ENCODE measurements around the gene ARID3A. TPM values are rescaled to one million over a fixed set of nuclear protein-coding genes. Genes with fewer than 3 reads are reported as not detected.
"Not testable (repeated sequence)": the region's sequence is repeated elsewhere in the genome, so short reads cannot be mapped to it uniquely, and the experiment has no call there.

ARID3A gene
- total and polyA plus RNA-seq, 2 of the 4 experiments (the other 2 are of a cell fraction): 16.0 to 23.1 TPM

DNA sequence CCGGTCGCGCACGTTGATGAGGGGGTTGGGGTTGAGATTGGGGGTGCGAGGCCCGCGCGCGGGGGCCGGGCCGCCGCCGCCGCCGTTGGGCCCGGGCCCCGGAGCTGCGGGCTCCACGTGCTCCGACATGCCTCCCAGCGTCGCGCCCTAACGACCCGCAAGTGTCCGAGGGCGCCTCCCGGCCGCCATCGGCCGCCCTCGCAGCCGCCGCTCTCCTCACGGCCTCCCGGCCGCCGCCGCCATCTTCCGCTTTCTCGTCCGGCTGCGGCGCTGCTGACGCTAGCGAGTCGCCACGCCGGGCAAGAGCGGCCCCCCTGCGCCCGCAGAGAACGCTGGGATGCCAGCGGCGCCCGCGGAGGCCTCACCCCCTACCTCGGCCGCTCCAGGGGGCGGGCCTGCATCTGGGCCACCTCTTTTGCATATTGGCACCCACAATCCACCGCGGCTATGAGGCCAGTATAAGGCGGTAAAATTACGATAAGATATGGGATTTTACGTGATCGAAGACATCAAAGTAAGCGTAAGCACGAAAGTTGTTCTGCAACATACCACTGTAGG lies 95.1 kb downstream of the ARID3A start, which contains the start of gene TMEM259 (continued):
- TF ChIP-seq CHD1 (IDR thresholded peaks at IDR 0.05; ENCODE audit: low read depth, low read length): no peak; the same call in 1 of the 2 replicates

DNA sequence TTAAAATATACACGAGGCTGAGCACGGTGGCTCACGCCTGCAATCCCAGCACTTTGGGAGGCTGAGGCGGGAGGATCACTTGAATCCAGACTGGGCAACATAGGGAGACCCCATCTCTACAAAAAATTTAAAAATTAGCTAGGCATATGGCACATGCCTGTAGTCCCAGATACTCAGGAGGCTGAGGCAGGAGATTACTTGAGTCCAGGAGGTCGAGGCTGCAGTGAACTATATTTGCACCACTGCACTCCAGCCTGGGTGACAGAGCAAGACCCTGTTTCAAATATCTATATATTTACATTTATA lies 98.0 kb downstream of the ARID3A start:
- H2AK5ac ChIP-seq (ENCODE audit: low read depth, low read length); H4K91ac ChIP-seq (ENCODE audit: insufficient read depth, low read depth, low read length); DNase-seq; H2AK9ac ChIP-seq (replicated peaks; ENCODE audit: low read depth, low read length, poor library complexity); H3K27ac ChIP-seq (ENCODE audit: insufficient read depth, low read length); H3K9me1 ChIP-seq (ENCODE audit: insufficient read depth, low read length); H3K4ac ChIP-seq (ENCODE audit: low read depth, low read length); H3K4me3 ChIP-seq (ENCODE audit: insufficient read depth, low read depth, low read length); ATAC-seq (ENCODE audit: low read depth); POLR2A ChIA-PET (ENCODE audit: unreplicated experiment); H2AFZ ChIP-seq (replicated peaks; ENCODE audit: low read length, poor library complexity); H2BK5ac ChIP-seq (ENCODE audit: low read depth, low read length, poor library complexity, severe bottlenecking); H2BK120ac ChIP-seq (ENCODE audit: low read depth, low read length); H3K56ac ChIP-seq (ENCODE audit: extremely low read depth, insufficient read depth, low read length); H3K14ac ChIP-seq (replicated peaks; ENCODE audit: low read depth, low read length); H4K5ac ChIP-seq (ENCODE audit: low read depth, low read length); H3K9ac ChIP-seq (ENCODE audit: low read depth, low read length); H4K8ac ChIP-seq (ENCODE audit: low read depth in 2 of 2, low read length in 2 of 2); dilution Hi-C loops (cut with HindIII; ENCODE audit: low sequenced_read_pairs, unreplicated experiment); H3K36me3 ChIP-seq (ENCODE audit: control insufficient read depth, insufficient read depth, low read length); intact Hi-C loops (cut with micrococcal nuclease); BruUV-seq (replicated peaks); H3K23ac ChIP-seq (ENCODE audit: low read depth, low read length); H3K9me3 ChIP-seq (ENCODE audit: control insufficient read depth, insufficient read depth, low read length); H2BK15ac ChIP-seq (ENCODE audit: low read depth, low read length); CTCF ChIA-PET; H3K4me2 ChIP-seq (ENCODE audit: low read depth, low read length); H3K18ac ChIP-seq (ENCODE audit: low read depth, low read length); in situ Hi-C loops (cut with MboI; ENCODE audit: low sequenced_read_pairs); H2BK20ac ChIP-seq (ENCODE audit: low read depth, low read length); H3K27me3 ChIP-seq (ENCODE audit: control insufficient read depth, insufficient read depth, low read length): not testable (repeated sequence)
- H4K20me1 ChIP-seq (ENCODE audit: insufficient read depth, low read length): peaks cover 41% of the 10 kb centered on the region
- H3K4me1 ChIP-seq (ENCODE audit: control insufficient read depth, insufficient read depth, low read length): peaks cover 13% of the 10 kb centered on the region
- WGBS, 2 experiments (ENCODE audit: extremely low coverage in 2 of 2, insufficient read length in 1 of 2): no CpG with 5 or more reads among the region's 5 CpGs
- H3K79me1 ChIP-seq (ENCODE audit: low read depth in 1 of 2, low read length in 2 of 2): peaks cover 0 to 22% of the 10 kb centered on the region in 2 experiments; a peak in 3 of 4 replicates

DNA sequence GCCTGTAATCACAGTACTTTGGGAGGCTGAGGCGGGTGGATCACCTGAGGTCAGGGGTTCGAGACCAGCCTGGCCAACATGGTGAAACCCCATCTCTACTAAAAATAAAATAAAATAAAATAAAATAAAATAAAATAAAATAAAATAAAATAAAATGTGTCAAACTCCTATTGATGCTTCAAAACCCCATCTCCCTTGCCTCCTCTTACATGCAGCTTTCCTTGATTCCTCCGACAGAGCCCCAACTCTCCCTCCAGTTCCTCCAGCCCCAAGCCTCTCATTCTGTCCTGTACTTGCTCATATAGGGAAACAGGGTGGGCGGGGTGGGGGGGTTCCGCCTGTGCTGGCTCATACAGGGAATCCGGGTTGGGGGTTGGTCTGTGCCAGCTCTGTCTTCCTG lies 99.2 kb downstream of the ARID3A start:
- Histone ChIP-seq H3K36me3 (ENCODE audit: control insufficient read depth, insufficient read depth, low read length) (peaks cover 11% of the 10 kb centered on the region), H3K79me1 (ENCODE audit: low read depth in 1 of 2, low read length in 2 of 2) (peaks cover 0 to 18% of the 10 kb centered on the region in 2 experiments; a peak in 3 of 4 replicates), H3K4me1 (ENCODE audit: control insufficient read depth, insufficient read depth, low read length) (peaks cover 10% of the 10 kb centered on the region), H4K20me1 (ENCODE audit: insufficient read depth, low read length) (peaks cover 41% of the 10 kb centered on the region)
- WGBS, 2 experiments (ENCODE audit: extremely low coverage in 2 of 2, insufficient read length in 1 of 2): no CpG with 5 or more reads among the region's 6 CpGs
- H3K4me3 ChIP-seq (ENCODE audit: insufficient read depth, low read depth, low read length); H3K27ac ChIP-seq (ENCODE audit: insufficient read depth, low read length); H3K14ac ChIP-seq (replicated peaks; ENCODE audit: low read depth, low read length); H4K5ac ChIP-seq (ENCODE audit: low read depth, low read length); H2BK5ac ChIP-seq (ENCODE audit: low read depth, low read length, poor library complexity, severe bottlenecking); DNase-seq; H3K56ac ChIP-seq (ENCODE audit: extremely low read depth, insufficient read depth, low read length); H3K9me1 ChIP-seq (ENCODE audit: insufficient read depth, low read length); H4K91ac ChIP-seq (ENCODE audit: insufficient read depth, low read depth, low read length); POLR2A ChIA-PET (ENCODE audit: unreplicated experiment); H2AFZ ChIP-seq (replicated peaks; ENCODE audit: low read length, poor library complexity); ATAC-seq (ENCODE audit: low read depth); H3K9ac ChIP-seq (ENCODE audit: low read depth, low read length); H2AK9ac ChIP-seq (replicated peaks; ENCODE audit: low read depth, low read length, poor library complexity); H2BK120ac ChIP-seq (ENCODE audit: low read depth, low read length); H3K27me3 ChIP-seq (ENCODE audit: control insufficient read depth, insufficient read depth, low read length); H4K8ac ChIP-seq (ENCODE audit: low read depth in 2 of 2, low read length in 2 of 2); H2BK15ac ChIP-seq (ENCODE audit: low read depth, low read length); dilution Hi-C loops (cut with HindIII; ENCODE audit: low sequenced_read_pairs, unreplicated experiment); CTCF ChIA-PET; H2BK20ac ChIP-seq (ENCODE audit: low read depth, low read length); in situ Hi-C loops (cut with MboI; ENCODE audit: low sequenced_read_pairs); H2AK5ac ChIP-seq (ENCODE audit: low read depth, low read length); H3K4ac ChIP-seq (ENCODE audit: low read depth, low read length); H3K18ac ChIP-seq (ENCODE audit: low read depth, low read length); H3K23ac ChIP-seq (ENCODE audit: low read depth, low read length); H3K4me2 ChIP-seq (ENCODE audit: low read depth, low read length); H3K9me3 ChIP-seq (ENCODE audit: control insufficient read depth, insufficient read depth, low read length); BruUV-seq (replicated peaks): not testable (repeated sequence)
- intact Hi-C loops (cut with micrococcal nuclease): loop anchor here (5.0 kb wide), 1 partner anchor 77 kb away; the partner anchor contains the start of gene GPX4

All from IMR-90 (cell line).